Activated CD8-positive, alpha-beta T cell treated with anti-CD3 and anti-CD28 coated beads, Interleukin-2, amount 10 ng/mL, durations not matched to agents 7 days and 5 days (primary cell): ENCODE results near the gene ZSCAN12. TPM values are rescaled to one million over a fixed set of nuclear protein-coding genes. Genes with fewer than 3 reads are reported as not detected.

Experiments used
- total RNA-seq, 2 experiments: library from RNA; stranded (reverse); gene quantifications; one replicate each; pipeline ENCODE4 v1.2.3, GENCODE V29; 2021

The ZSCAN12 gene
- total RNA-seq, 2 experiments from 2014 or later, result 10.8 to 11.4 TPM

Other genes with a start within 250 kb of the ZSCAN12 start
- gene ZSCAN9, start 174.5 kb downstream of the ZSCAN12 start, total RNA-seq, result 1 to 10 TPM; 4.1 to 4.5 TPM
- gene ZKSCAN4, start 147.5 kb downstream of the ZSCAN12 start, total RNA-seq, result 1 to 10 TPM; 6.9 to 7.7 TPM
- gene NKAPL, start 140.4 kb downstream of the ZSCAN12 start, total RNA-seq, result not detected
- 1 to 10 TPM; 6.7 to 9.7 TPM for gene ZSCAN26, start 132.6 kb downstream of the ZSCAN12 start, total RNA-seq
- gene PGBD1, start 118.2 kb downstream of the ZSCAN12 start, total RNA-seq, result 1 to 10 TPM; 3.6 to 4.0 TPM
- under 1 TPM; 0.68 to 0.78 TPM for gene ZSCAN31, start 63.6 kb downstream of the ZSCAN12 start, total RNA-seq
- gene ZKSCAN3, start 49.8 kb downstream of the ZSCAN12 start, total RNA-seq, result 1 to 10 TPM; 4.6 to 5.0 TPM
- under 1 TPM; 0.79 to 0.83 TPM for gene ZSCAN23, start 43.7 kb upstream of the ZSCAN12 start, total RNA-seq
- not detected for gene GPX6, start 116.0 kb upstream of the ZSCAN12 start, total RNA-seq
- gene GPX5, start 126.1 kb upstream of the ZSCAN12 start, total RNA-seq, result not detected